ENCODE data around the gene DDX18. TPM values are rescaled to one million over a fixed set of nuclear protein-coding genes. Genes with fewer than 3 reads are reported as not detected.

DDX18 gene
- total RNA-seq (2014; rRNA removed): 40.3 and 42.8 TPM in 2 replicates
- Bru-seq, nascent RNA: percentile 92 among the genes with signal in this experiment
- percentile 97 among the genes with signal in this experiment for BruChase-seq, experiment 1, labeled RNA remaining after a 6-hour chase
- BruChase-seq, experiment 2, labeled RNA remaining after a 2-hour chase: percentile 97 among the genes with signal in this experiment
- long read RNA-seq, transcript DDX18-201 (14 exons, 3,796 nt): major isoform, 32 of 83 reads
- long read RNA-seq, partial matches to known transcripts: 25 of 83 reads
- long read RNA-seq, other reads (novel, unspliced or antisense): 26 of 83 reads

- DNase-seq (peak; percentile 98), ATAC-seq (peak; percentile 93)
- intact Hi-C loops (cut with micrococcal nuclease): loop anchor here (1.0 to 2.0 kb wide), 3 partner anchors 129 to 246 kb away; no protein-coding TSS in a partner anchor
- ChIA-PET CTCF (interaction anchor here (0.7 to 1.2 kb wide), 7 partner anchors 11 to 189 kb away, joined by 3 to 25 read pairs (median 3); no protein-coding TSS in a partner anchor), POLR2A (ENCODE audit: unreplicated experiment) (interaction anchor here (0.5 kb wide), 1 partner anchor 198 kb away, joined by 6 read pairs; no protein-coding TSS in a partner anchor)
- Histone ChIP-seq H3K4me3 (ENCODE audit: low read length) (peak within 1 kb of the TSS; percentile 94), H3K79me2 (ENCODE audit: low read length) (peaks cover 40% of the 10 kb centered on the region), H3K9me2 (replicated peaks; ENCODE audit: low read length) (no peaks in the 10 kb centered on the region), H3K9me3 (ENCODE audit: low read length) (no peaks in the 10 kb centered on the region), H3K4me2 (ENCODE audit: low read length) (peak within 1 kb of the TSS; percentile 85), H3K4me1 (ENCODE audit: insufficient read depth, low read length) (peaks cover 19% of the 10 kb centered on the region), H3K36me3 (ENCODE audit: low read depth, low read length) (peaks cover 22% of the 10 kb centered on the region), H3F3A (ENCODE audit: low read length, unreplicated experiment) (no peaks in the 10 kb centered on the region), H2AFZ (ENCODE audit: low read length) (peak within 1 kb of the TSS; percentile 88), H3K27ac (ENCODE audit: low read length) (peak within 1 kb of the TSS; percentile 68), H4K20me1 (ENCODE audit: low read length) (peaks cover 26% of the 10 kb centered on the region; the same call in 1 of the 2 replicates), H3K27me3 (ENCODE audit: low read length) (no peaks in the 10 kb centered on the region), H3K9ac (ENCODE audit: low read length) (peak within 1 kb of the TSS; percentile 95)
- no peak for TF ChIP-seq EZH2phosphoT487 (IDR thresholded peaks at IDR 0.05; ENCODE audit: borderline replicate concordance, low read length)
- TF ChIP-seq CTCF (conservative IDR thresholded peaks at IDR 0.05; ENCODE audit: low read depth, low read length): peak; percentile 99
- TF ChIP-seq EZH2 (IDR thresholded peaks at IDR 0.05; ENCODE audit: low read length, unreplicated experiment): no peak
- TSS peak; percentile 62 for BruUV-seq (replicated peaks)
Observed at GRCh38 chr2:117814417-117815264, at the start of gene DDX18. TSS of gene DDX18 (plus strand) at chr2:117814691. CDS start at chr2:117814778, 87 bp downstream.

GRCh38 chr2:117770730-117771129 lies 43.8 kb upstream of the DDX18 start:
- ChIA-PET CTCF (no interaction called here), POLR2A (ENCODE audit: unreplicated experiment) (no interaction called here)
- no peak overlapping the region for H3K4me2 ChIP-seq (ENCODE audit: low read length)
- no TSS peak for BruUV-seq (replicated peaks)
- no peak for ATAC-seq
- no peaks in the 10 kb centered on the region for H3K4me1 ChIP-seq (ENCODE audit: insufficient read depth, low read length)
- no peak overlapping the region for H2AFZ ChIP-seq (ENCODE audit: low read length)
- H3K4me3 ChIP-seq (ENCODE audit: low read length): no peak overlapping the region
- H3F3A ChIP-seq (ENCODE audit: low read length, unreplicated experiment): no peaks in the 10 kb centered on the region
- H3K36me3 ChIP-seq (ENCODE audit: low read depth, low read length): no peaks in the 10 kb centered on the region
- H3K79me2 ChIP-seq (ENCODE audit: low read length): no peaks in the 10 kb centered on the region
- H3K27ac ChIP-seq (ENCODE audit: low read length): no peak overlapping the region
- no peak for DNase-seq
- no peak overlapping the region for H3K9ac ChIP-seq (ENCODE audit: low read length)
- no peaks in the 10 kb centered on the region for H3K9me3 ChIP-seq (ENCODE audit: low read length)
- no peaks in the 10 kb centered on the region for H3K9me2 ChIP-seq (replicated peaks; ENCODE audit: low read length)
- no peaks in the 10 kb centered on the region for H4K20me1 ChIP-seq (ENCODE audit: low read length)
- intact Hi-C loops (cut with micrococcal nuclease): loop anchor here (10.0 kb wide), 1 partner anchor 1856 kb away; no protein-coding TSS in a partner anchor
- 0 out of 2 replicates have a peak, but pooled peaks cover 8% of the 10 kb centered on the region for H3K27me3 ChIP-seq (ENCODE audit: low read length)
- TF ChIP-seq EZH2phosphoT487 (IDR thresholded peaks at IDR 0.05; ENCODE audit: borderline replicate concordance, low read length) (no peak), EZH2 (IDR thresholded peaks at IDR 0.05; ENCODE audit: low read length, unreplicated experiment) (no peak), CTCF (conservative IDR thresholded peaks at IDR 0.05; ENCODE audit: low read depth, low read length) (no peak)

All from PC-3 (cell line).